A549 (cell line): ENCODE data around the gene MAP3K13.

Experiments used
- CTCF ChIP-seq: fragments of >200 bp; sonication (Bioruptor Twin); formaldehyde crosslinking; IDR thresholded peaks from 3 replicates; pipeline ENCODE4 v1.5.1; 2016
- NPAS2 ChIP-seq: fragments of 250-450 bp; sonication (Bioruptor Pico); IDR thresholded peaks from 2 replicates; pipeline ENCODE4 v1.8.0; 2022; ENCODE audit warnings: mild to moderate bottlenecking, moderate library complexity, borderline replicate concordance
- POLR2A ChIP-seq: IDR thresholded peaks from 2 replicates; pipeline ENCODE4 v1.6.1; 2012; ENCODE audit warnings: mild to moderate bottlenecking, low read length
- RFX5 ChIP-seq: fragments of 450-650 bp; IDR thresholded peaks from 2 replicates; pipeline ENCODE4 v1.7.1; 2014; ENCODE audit warnings: antibody characterized with exemption, mild to moderate bottlenecking, moderate library complexity

- no peak for TF ChIP-seq CTCF
- TF ChIP-seq NPAS2 (CRISPR knock-in tag): no peak
- TF ChIP-seq RFX5: no peak
- TF ChIP-seq POLR2A: no peak
Measured at GRCh38 chr3:185405243-185405642, 42.3 kb downstream of the MAP3K13 start.
